IMR-90 (cell line): ENCODE results near the gene RTKN. TPM values are rescaled to one million over a fixed set of nuclear protein-coding genes. Genes with fewer than 3 reads are reported as not detected.

Experiments used
- ATAC-seq: fragments of 200-7000 bp; cut with Tn5 transposase; 2 replicates; pipeline ENCODE4 v1.9.1; 2020; ENCODE audit warnings: low read depth, mild to moderate bottlenecking, moderate library complexity
- BruUV-seq: library from RNA; stranded (reverse); fragments of 400-500 nt; replicated peaks from 2 replicates; lab custom pipeline; 2021; lab: Mats Ljungman, UMichigan
- CTCF ChIA-PET: fragments of 300-600 bp; formaldehyde crosslinking; extraction: SDS; loops from one replicate; lab custom pipeline; 2021; ENCODE audit warnings: antibody characterized with exemption; lab: Yijun Ruan, JAX
- POLR2A ChIA-PET: fragments of 300-600 bp; sonication (Branson Sonifier 250); formaldehyde crosslinking; loops from one replicate; lab custom pipeline; 2022; ENCODE audit warnings: antibody characterized with exemption; ENCODE audit not compliant: unreplicated experiment; lab: Charles Lee
- DNase-seq: peaks from one replicate; pipeline ENCODE4 v3.0.0; 2013
- H2AFZ ChIP-seq: replicated peaks from 2 replicates; pipeline ENCODE3; 2013; ENCODE audit warnings: low read length, mild to moderate bottlenecking; ENCODE audit not compliant: poor library complexity
- H2AK5ac ChIP-seq: 2 replicates; pipeline ENCODE4 v1.6.1; 2013; ENCODE audit warnings: low read depth, low read length, inconsistent platforms
- H2AK9ac ChIP-seq: replicated peaks from 2 replicates; pipeline ENCODE3; 2013; ENCODE audit warnings: mild to moderate bottlenecking, low read depth, low read length, moderate library complexity; ENCODE audit not compliant: poor library complexity
- H2BK120ac ChIP-seq: 2 replicates; pipeline ENCODE4 v1.6.1; 2013; ENCODE audit warnings: low read depth, low read length, inconsistent platforms
- H2BK15ac ChIP-seq: 3 replicates; pipeline ENCODE4 v1.6.1; 2013; ENCODE audit warnings: low read depth, low read length, inconsistent platforms
- H2BK20ac ChIP-seq: 2 replicates; pipeline ENCODE4 v1.6.1; 2013; ENCODE audit warnings: low read depth, mild to moderate bottlenecking, inconsistent platforms, low read length, moderate library complexity
- H2BK5ac ChIP-seq: 2 replicates; pipeline ENCODE4 v1.6.1; 2013; ENCODE audit warnings: mild to moderate bottlenecking, low read depth, low read length, inconsistent platforms; ENCODE audit not compliant: poor library complexity, severe bottlenecking
- H3K14ac ChIP-seq: replicated peaks from 2 replicates; pipeline ENCODE4 v1.6.1; 2013; ENCODE audit warnings: low read depth, low read length, inconsistent platforms
- H3K18ac ChIP-seq: 2 replicates; pipeline ENCODE4 v1.6.1; 2013; ENCODE audit warnings: low read depth, low read length, control low read depth
- H3K23ac ChIP-seq: 2 replicates; pipeline ENCODE4 v1.6.1; 2013; ENCODE audit warnings: low read depth, low read length, inconsistent platforms
- H3K27ac ChIP-seq: 2 replicates; pipeline ENCODE4 v1.5.1; 2013; ENCODE audit warnings: mild to moderate bottlenecking, control low read depth, low read length; ENCODE audit not compliant: insufficient read depth
- H3K27me3 ChIP-seq: 2 replicates; pipeline ENCODE4 v1.6.1; 2013; ENCODE audit warnings: low read length; ENCODE audit not compliant: control insufficient read depth, insufficient read depth
- H3K36me3 ChIP-seq: 2 replicates; pipeline ENCODE4 v1.6.1; 2013; ENCODE audit warnings: low read length, mixed read lengths; ENCODE audit not compliant: control insufficient read depth, insufficient read depth
- H3K4ac ChIP-seq: 2 replicates; pipeline ENCODE4 v1.6.1; 2013; ENCODE audit warnings: low read depth, low read length, inconsistent platforms
- H3K4me1 ChIP-seq: 2 replicates; pipeline ENCODE4 v1.6.1; 2013; ENCODE audit warnings: low read length, mixed read lengths; ENCODE audit not compliant: control insufficient read depth, insufficient read depth
- H3K4me2 ChIP-seq: 2 replicates; pipeline ENCODE4 v1.6.1; 2013; ENCODE audit warnings: low read depth, mild to moderate bottlenecking, control low read depth, low read length, moderate library complexity
- H3K4me3 ChIP-seq: 2 replicates; pipeline ENCODE4 v1.5.1; 2013; ENCODE audit warnings: low read depth, mild to moderate bottlenecking, control low read depth, low read length, moderate library complexity; ENCODE audit not compliant: insufficient read depth
- H3K56ac ChIP-seq: 2 replicates; pipeline ENCODE4 v1.6.1; 2013; ENCODE audit warnings: low read length, inconsistent platforms; ENCODE audit not compliant: insufficient read depth; ENCODE audit errors: extremely low read depth
- H3K79me1 ChIP-seq, 2 experiments: 2 replicates each; pipeline ENCODE4 v1.6.1; 2013; ENCODE audit warnings: low read length in 2 of 2, inconsistent platforms in 1 of 2, low read depth in 1 of 2
- H3K9ac ChIP-seq: 2 replicates; pipeline ENCODE4 v1.6.1; 2013; ENCODE audit warnings: low read depth, low read length, control low read depth
- H3K9me1 ChIP-seq: 2 replicates; pipeline ENCODE4 v1.6.1; 2013; ENCODE audit warnings: low read length, inconsistent platforms; ENCODE audit not compliant: insufficient read depth
- H3K9me3 ChIP-seq: 2 replicates; pipeline ENCODE4 v1.6.1; 2013; ENCODE audit warnings: low read length; ENCODE audit not compliant: control insufficient read depth, insufficient read depth
- H4K20me1 ChIP-seq: 2 replicates; pipeline ENCODE4 v1.6.1; 2013; ENCODE audit warnings: low read length, inconsistent platforms; ENCODE audit not compliant: insufficient read depth
- H4K5ac ChIP-seq: 2 replicates; pipeline ENCODE4 v1.6.1; 2013; ENCODE audit warnings: mild to moderate bottlenecking, low read depth, low read length, control low read depth
- H4K8ac ChIP-seq, 2 experiments: 2 replicates each; pipeline ENCODE4 v1.6.1; 2013; ENCODE audit warnings: low read depth in 2 of 2, low read length in 2 of 2, control low read depth in 1 of 2, inconsistent platforms in 1 of 2
- H4K91ac ChIP-seq: 2 replicates; pipeline ENCODE4 v1.6.1; 2013; ENCODE audit warnings: low read depth, low read length, inconsistent platforms; ENCODE audit not compliant: insufficient read depth
- BHLHE40 ChIP-seq: fragments of 150-350 bp; IDR thresholded peaks from 2 replicates; pipeline ENCODE4 v1.6.1; 2016; ENCODE audit warnings: mild to moderate bottlenecking, low read depth, low read length
- CEBPB ChIP-seq: IDR thresholded peaks from 2 replicates; pipeline ENCODE4 v1.6.1; 2012; ENCODE audit warnings: low read depth, low read length, improper control_type of control experiment
- CHD1 ChIP-seq: IDR thresholded peaks from 2 replicates; pipeline ENCODE4 v1.6.1; 2012; ENCODE audit warnings: low read depth, low read length, improper control_type of control experiment
- CTCF ChIP-seq: conservative IDR thresholded peaks from 2 replicates; pipeline ENCODE4 v1.5.1; 2012; ENCODE audit warnings: mild to moderate bottlenecking, low read depth, low read length, improper control_type of control experiment
- ELK1 ChIP-seq: fragments of 150-350 bp; IDR thresholded peaks from 2 replicates; pipeline ENCODE4 v1.6.1; 2016; ENCODE audit warnings: low read depth, mild to moderate bottlenecking, low read length, moderate library complexity, borderline replicate concordance
- FOS ChIP-seq: fragments of 150-350 bp; IDR thresholded peaks from 2 replicates; pipeline ENCODE4 v1.6.1; 2016; ENCODE audit warnings: low read depth, low read length
- MAFK ChIP-seq: IDR thresholded peaks from 2 replicates; pipeline ENCODE4 v1.6.1; 2012; ENCODE audit warnings: low read depth, low read length, improper control_type of control experiment
- MAZ ChIP-seq: IDR thresholded peaks from 2 replicates; pipeline ENCODE4 v1.6.1; 2012; ENCODE audit warnings: low read depth, mild to moderate bottlenecking, low read length, improper control_type of control experiment, moderate library complexity, borderline replicate concordance
- MXI1 ChIP-seq: IDR thresholded peaks from 2 replicates; pipeline ENCODE4 v1.6.1; 2012; ENCODE audit warnings: low read depth, mild to moderate bottlenecking, low read length, moderate library complexity, borderline replicate concordance
- NFE2L2 ChIP-seq: fragments of 150-350 bp; IDR thresholded peaks from 2 replicates; pipeline ENCODE4 v1.6.1; 2016; ENCODE audit warnings: low read depth, mild to moderate bottlenecking, low read length
- POLR2A ChIP-seq: IDR thresholded peaks from 2 replicates; pipeline ENCODE4 v1.6.1; 2012; ENCODE audit warnings: mild to moderate bottlenecking, low read depth, low read length
- RAD21 ChIP-seq: IDR thresholded peaks from 2 replicates; pipeline ENCODE4 v1.6.1; 2012; ENCODE audit warnings: low read length, improper control_type of control experiment
- RCOR1 ChIP-seq: IDR thresholded peaks from 2 replicates; pipeline ENCODE4 v1.6.1; 2012; ENCODE audit warnings: mild to moderate bottlenecking, low read length, improper control_type of control experiment; ENCODE audit not compliant: insufficient replicate concordance
- RFX5 ChIP-seq: IDR thresholded peaks from 2 replicates; pipeline ENCODE4 v1.8.0; 2012; ENCODE audit warnings: low read depth, mild to moderate bottlenecking, low read length, moderate library complexity
- SMC3 ChIP-seq: fragments of 150-350 bp; IDR thresholded peaks from 2 replicates; pipeline ENCODE4 v1.6.1; 2016; ENCODE audit warnings: low read depth, mild to moderate bottlenecking, antibody characterized with exemption, low read length, moderate library complexity
- USF2 ChIP-seq: fragments of 150-350 bp; IDR thresholded peaks from 2 replicates; pipeline ENCODE4 v1.6.1; 2017; ENCODE audit warnings: mild to moderate bottlenecking, antibody characterized with exemption, low read length, low read depth
- WGBS, 2 experiments: methylation state at CpG; one replicate each; pipeline versions ENCODE4 v1.1.5 to v1.1.7; 2013; ENCODE audit warnings: missing lambda C conversion rate in 2 of 2; ENCODE audit not compliant: insufficient read length in 1 of 2; ENCODE audit errors: extremely low coverage in 2 of 2; 5-methylcytosine and 5-hydroxymethylcytosine counted together
- dilution Hi-C: fragments of 300-500 bp; cut with HindIII; formaldehyde crosslinking; loops from one replicate; pipeline ENCODE4 v1.14.3; 2018; ENCODE audit warnings: low sequenced_read_pairs; ENCODE audit not compliant: unreplicated experiment
- in situ Hi-C: fragments of 300-500 bp; cut with MboI; formaldehyde crosslinking; loops from 3 replicates; pipeline ENCODE4 v1.14.3; 2019; ENCODE audit warnings: low sequenced_read_pairs, inconsistent platforms, mixed read lengths
- intact Hi-C: fragments of 100-400 bp; cut with micrococcal nuclease; formaldehyde crosslinking; loops from 2 replicates; pipeline ENCODE4 v1.10.0; 2022
- polyA plus RNA-seq, 3 experiments: library from polyadenylated mRNA; depleted of rRNA; stranded (reverse); fragments of >200 nt; gene quantifications; 2 replicates each; pipeline ENCODE4 v1.2.3, GENCODE V29; 2012; ENCODE audit warnings: low replicate concordance in 1 of 3
- total RNA-seq: library from RNA; depleted of rRNA; stranded (reverse); fragments of >200 nt; gene quantifications from 2 replicates; pipeline ENCODE4 v1.2.3, GENCODE V29; 2012

The RTKN gene
- total and polyA plus RNA-seq, 2 of the 4 experiments (the other 2 are of a cell fraction) = 11.1 to 19.7 TPM

GRCh38 chr2:74392449-74392743, 49.3 kb downstream of the RTKN start:
- peak overlapping the region; percentile 32 for H3K4ac ChIP-seq
- no peak overlapping the region for H3K27ac ChIP-seq
- in situ Hi-C loops = no loop called here
- no peak overlapping the region for H3K14ac ChIP-seq
- H3K79me1 ChIP-seq = peaks cover 15 to 40% of the 10 kb centered on the region in 2 experiments; a peak in 3 of 4 replicates
- H2AK9ac ChIP-seq = no peak overlapping the region
- H2BK120ac ChIP-seq = no peak overlapping the region
- H3K9ac ChIP-seq = peak overlapping the region; percentile 35; the same call in 1 of the 2 replicates
- H2BK5ac ChIP-seq = no peak overlapping the region
- no peak overlapping the region for H2BK15ac ChIP-seq
- H3K27me3 ChIP-seq = peaks cover 4% of the 10 kb centered on the region
- no peak overlapping the region for H3K23ac ChIP-seq
- DNase-seq = no peak
- intact Hi-C loops = loop anchor here (5.0 to 10.0 kb wide), 2 partner anchors 60 to 468 kb away; partner anchors contain the start of gene DGUOK
- dilution Hi-C loops = no loop called here
- no peak overlapping the region for H2BK20ac ChIP-seq
- peak overlapping the region; percentile 43; the same call in 1 of the 2 replicates for H4K91ac ChIP-seq
- TF ChIP-seq POLR2A = no peak
- no peak for TF ChIP-seq CTCF
- TF ChIP-seq FOS = no peak
- no peak for TF ChIP-seq RFX5
- no peak for TF ChIP-seq MAFK
- TF ChIP-seq CHD1 = no peak
- TF ChIP-seq SMC3 = no peak
- TF ChIP-seq RCOR1 = no peak
- no peak for TF ChIP-seq CEBPB
- TF ChIP-seq MXI1 = no peak
- no peak for TF ChIP-seq ELK1
- no peak for TF ChIP-seq RAD21
- no peak for TF ChIP-seq USF2
- TF ChIP-seq BHLHE40 = no peak
- TF ChIP-seq NFE2L2 = no peak
- TF ChIP-seq MAZ = no peak
- no peak overlapping the region; the same call in 1 of the 2 replicates for H2AK5ac ChIP-seq
- peak overlapping the region; percentile 61 to 96; a peak in 3 of 4 replicates for H4K8ac ChIP-seq
- WGBS, 2 experiments = 62% methylated on average over 9 of the region's 13 CpGs; no CpG with 5 or more reads in 1 of the 2 experiments
- ChIA-PET POLR2A (interaction anchor here (0.6 kb wide), 1 partner anchor 17 kb away, joined by 5 read pairs; no protein-coding TSS in a partner anchor), CTCF (interaction anchor here (0.9 to 1.4 kb wide), 3 partner anchors 9 to 68 kb away, joined by 3 to 4 read pairs (median 3); no protein-coding TSS in a partner anchor)
- no TSS peak for BruUV-seq
- peak overlapping the region; percentile 84 for H2AFZ ChIP-seq
- peaks cover 25% of the 10 kb centered on the region for H3K9me1 ChIP-seq
- peak overlapping the region; percentile 73 for H4K5ac ChIP-seq
- no peak overlapping the region for H3K18ac ChIP-seq
- H3K9me3 ChIP-seq = no peaks in the 10 kb centered on the region
- no peak overlapping the region for H3K4me2 ChIP-seq
- peaks cover 5% of the 10 kb centered on the region for H3K4me1 ChIP-seq
- no peak for ATAC-seq
- peaks cover 23% of the 10 kb centered on the region for H4K20me1 ChIP-seq
- no peak overlapping the region for H3K4me3 ChIP-seq
- H3K36me3 ChIP-seq = no peaks in the 10 kb centered on the region
- H3K56ac ChIP-seq = no peak overlapping the region
